ENCODE results near the gene ZNF823.

GRCh38 chr19:11697284-11697855, 41.4 kb downstream of the ZNF823 start:
- no peak for TF ChIP-seq CTCF (IDR thresholded peaks at IDR 0.05; ENCODE audit: poor library complexity)
- no peak for TF ChIP-seq EZH2 (IDR thresholded peaks at IDR 0.05; ENCODE audit: borderline replicate concordance)
- no peak for TF ChIP-seq EZH2phosphoT487 (IDR thresholded peaks at IDR 0.05; ENCODE audit: low read depth, severe bottlenecking, unreplicated experiment)

Data from hepatocyte (in vitro differentiated cells).